HG02571 (cell line): ENCODE measurements around the gene MATN4.

ENCODE experiments used
- ATAC-seq: cut with Tn5 transposase; IDR thresholded peaks from one replicate; pipeline ENCODE4 v1.9.1; 2021; ENCODE audit warnings: mild to moderate bottlenecking, moderate library complexity; ENCODE audit not compliant: unreplicated experiment

Gene MATN4

GRCh38 chr20:45254383-45255262 is 53.5 kb downstream of the MATN4 start, which contains the start of gene SLPI:
SLPI (minus strand) TSS chr20:45254564; CDS start chr20:45254543, 21 bp downstream.
- no peak for ATAC-seq

DNA sequence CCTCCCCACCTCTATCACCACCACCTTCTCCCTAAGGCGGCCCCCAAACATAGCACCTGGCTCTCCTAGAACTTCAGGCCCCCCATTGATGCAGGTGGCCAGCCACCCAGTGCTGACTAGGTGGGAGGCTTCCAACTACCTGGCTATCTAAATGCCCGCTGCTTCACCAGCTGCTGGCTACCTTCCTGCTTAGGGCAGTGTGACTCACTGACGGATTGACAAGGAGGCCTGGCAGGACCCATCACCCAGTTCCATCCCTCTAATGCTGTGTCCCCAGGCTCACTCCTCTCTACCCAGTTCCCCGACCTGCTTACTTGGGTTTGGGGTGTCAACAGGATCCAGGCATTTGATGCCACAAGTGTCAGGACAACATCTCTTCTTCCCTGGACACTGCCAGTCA is 54.8 kb downstream of the MATN4 start:
- ATAC-seq, result no peak

DNA sequence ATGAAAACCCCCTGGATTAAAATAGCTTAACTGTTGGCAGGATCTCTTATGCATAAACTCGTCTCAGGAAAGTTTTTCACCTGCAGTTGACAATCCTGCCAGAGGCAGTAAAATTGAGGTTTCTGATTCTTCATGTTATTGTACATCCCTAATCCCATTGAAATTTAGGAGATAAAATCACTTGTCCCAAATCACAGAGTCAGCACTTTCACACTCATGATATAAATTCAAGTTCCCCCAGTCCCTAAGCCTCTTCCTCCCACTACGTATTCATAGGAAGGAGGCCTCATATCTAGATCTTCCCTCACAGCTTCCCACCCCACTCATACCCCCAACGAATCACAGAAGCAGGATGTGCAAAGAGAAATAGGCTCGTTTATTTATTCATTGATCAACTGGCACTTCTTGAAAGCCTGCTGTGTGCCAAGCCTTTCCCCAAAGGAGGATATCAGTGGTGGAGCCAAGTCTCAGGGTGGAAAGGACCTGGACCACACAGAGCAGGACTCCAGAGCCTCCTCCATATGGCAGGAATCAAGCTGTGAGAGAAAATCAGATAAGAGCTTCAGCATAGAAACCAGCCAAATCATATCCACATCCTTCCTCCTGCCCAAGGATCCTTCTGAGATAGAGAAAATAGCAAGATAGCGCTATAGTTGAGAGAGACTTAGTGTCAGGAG is 56.1 kb downstream of the MATN4 start:
- no peak for ATAC-seq

GRCh38 chr20:45248609-45249008 is 59.5 kb downstream of the MATN4 start:
- ATAC-seq, result no peak

- no peak for ATAC-seq
These were observed 60.2 kb downstream of the MATN4 start for GRCh38 chr20:45247865-45248264.

GRCh38 chr20:45246109-45246508 is 62.0 kb downstream of the MATN4 start:
- ATAC-seq, result no peak
